ENCODE data around the gene ELMO1.

ELMO1 gene

GRCh38 chr7:37310327-37311080 is 138.2 kb downstream of the ELMO1 start:
- DNase-seq (ENCODE audit: low spot score): no peak

- no peak for DNase-seq (ENCODE audit: low spot score)
These were observed 139.2 kb downstream of the ELMO1 start for GRCh38 chr7:37309493-37309892.

- DNase-seq (ENCODE audit: low spot score): no peak
These were observed 143.7 kb downstream of the ELMO1 start for GRCh38 chr7:37304921-37305320.

GRCh38 chr7:37297546-37297945 is 151.1 kb downstream of the ELMO1 start:
- no peak for DNase-seq (ENCODE audit: low spot score)

GRCh38 chr7:37295401-37295800 is 153.3 kb downstream of the ELMO1 start:
- DNase-seq (ENCODE audit: low spot score): no peak

GRCh38 chr7:37290731-37291130 is 157.9 kb downstream of the ELMO1 start:
- no peak for DNase-seq (ENCODE audit: low spot score)

- DNase-seq (ENCODE audit: low spot score): no peak
These were observed 158.9 kb downstream of the ELMO1 start for GRCh38 chr7:37289781-37290180.

- no peak for DNase-seq (ENCODE audit: low spot score)
These were observed 159.3 kb downstream of the ELMO1 start for GRCh38 chr7:37289367-37289766.

- DNase-seq (ENCODE audit: low spot score): no peak
These were observed 161.4 kb downstream of the ELMO1 start for GRCh38 chr7:37287131-37287855.

GRCh38 chr7:37286454-37286832 is 162.2 kb downstream of the ELMO1 start:
- DNase-seq (ENCODE audit: low spot score): no peak

GRCh38 chr7:37285706-37286453 is 162.8 kb downstream of the ELMO1 start:
- no peak for DNase-seq (ENCODE audit: low spot score)

GRCh38 chr7:37284805-37285231 is 163.8 kb downstream of the ELMO1 start:
- DNase-seq (ENCODE audit: low spot score): peak; percentile 69

GRCh38 chr7:37284285-37284684 is 164.4 kb downstream of the ELMO1 start:
- DNase-seq (ENCODE audit: low spot score): no peak

GRCh38 chr7:37283716-37284115 is 164.9 kb downstream of the ELMO1 start:
- DNase-seq (ENCODE audit: low spot score): no peak

- DNase-seq (ENCODE audit: low spot score): no peak
These were observed 165.7 kb downstream of the ELMO1 start for GRCh38 chr7:37282927-37283326.

- DNase-seq (ENCODE audit: low spot score): no peak
These were observed 166.6 kb downstream of the ELMO1 start for GRCh38 chr7:37282093-37282444.

- DNase-seq (ENCODE audit: low spot score): no peak
These were observed 167.1 kb downstream of the ELMO1 start for GRCh38 chr7:37281368-37282092.

- no peak for DNase-seq (ENCODE audit: low spot score)
These were observed 171.2 kb downstream of the ELMO1 start for GRCh38 chr7:37277513-37277912.

GRCh38 chr7:37275078-37275710 is 173.5 kb downstream of the ELMO1 start:
- DNase-seq (ENCODE audit: low spot score): no peak

- DNase-seq (ENCODE audit: low spot score): no peak
These were observed 174.8 kb downstream of the ELMO1 start for GRCh38 chr7:37273891-37274290.

GRCh38 chr7:37269711-37270508 is 178.8 kb downstream of the ELMO1 start:
- no peak for DNase-seq (ENCODE audit: low spot score)
